ENCODE measurements around the gene PINLYP. TPM values are rescaled to one million over a fixed set of nuclear protein-coding genes. Genes with fewer than 3 reads are reported as not detected.
A peak's percentile ranks its signal among the peaks of the same experiment; 100 is the strongest.

PINLYP gene
- total RNA-seq, 1 donor from 2014 or later: 11.8 TPM

DNA sequence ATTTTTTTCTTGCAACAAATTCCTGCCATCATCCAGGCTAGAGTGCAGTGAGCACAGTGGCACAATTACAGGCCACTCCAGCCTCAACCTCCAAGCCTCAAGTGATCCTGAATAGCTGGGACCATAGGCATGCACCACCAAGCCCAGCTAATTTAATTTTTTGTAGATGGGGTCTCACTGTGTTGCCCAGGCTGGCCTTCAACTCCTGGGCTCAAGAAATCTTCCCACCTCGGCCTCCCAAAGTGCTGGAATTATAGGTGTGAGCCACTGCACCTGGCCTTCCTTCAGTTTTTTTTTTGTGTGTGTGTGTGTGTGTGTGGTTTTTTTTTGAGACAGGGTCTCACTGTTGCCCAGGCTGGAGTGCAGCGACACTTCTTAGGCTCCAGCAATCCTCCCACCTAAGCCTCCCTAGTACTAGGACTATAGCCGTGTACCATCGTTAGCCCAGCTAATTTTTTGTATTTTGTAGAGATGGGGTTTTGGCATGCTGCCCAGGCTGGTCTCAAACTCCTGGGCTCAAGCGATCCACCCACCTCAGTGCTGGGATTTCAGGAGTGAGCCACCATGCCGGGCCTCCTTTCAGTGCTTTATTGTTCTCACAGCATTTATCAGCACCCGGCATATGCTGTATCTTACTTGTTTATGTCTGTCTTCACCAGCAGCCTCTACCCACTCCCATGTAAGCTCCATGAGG lies 30.4 kb downstream of the PINLYP start:
- DNase-seq (ENCODE audit: low spot score): no peak

DNA sequence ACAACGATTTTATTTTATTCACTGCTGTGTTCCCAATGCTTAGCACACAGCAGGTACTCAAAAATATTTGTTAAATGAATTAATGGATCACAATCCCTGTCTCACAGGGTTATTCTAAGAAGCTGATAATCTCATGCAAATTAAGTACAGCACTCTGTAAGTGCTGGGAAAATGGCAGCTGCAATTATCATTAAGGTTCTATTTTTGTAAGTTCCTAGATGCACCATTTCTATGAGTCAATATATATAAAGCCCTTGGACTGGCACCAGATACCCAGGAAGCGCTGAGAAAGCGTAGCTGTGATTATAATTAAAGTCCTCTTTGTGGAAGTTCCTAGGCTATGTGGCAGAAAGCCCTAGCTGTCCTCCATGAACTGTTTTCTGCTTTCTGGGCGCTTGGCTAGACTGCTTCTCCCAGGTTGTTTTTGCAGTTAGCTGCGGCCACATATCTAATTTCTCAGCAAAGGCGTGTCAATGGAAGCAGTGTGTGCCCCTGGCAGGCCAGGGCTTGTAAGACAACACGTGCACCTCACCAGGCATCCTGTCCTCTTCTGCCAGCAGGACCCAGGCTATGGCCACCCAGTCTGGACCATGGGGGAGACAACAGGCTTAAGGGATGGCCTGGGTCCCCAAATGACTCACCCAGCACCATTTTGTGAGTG lies 31.1 kb downstream of the PINLYP start:
- no peak for DNase-seq (ENCODE audit: low spot score)

DNA sequence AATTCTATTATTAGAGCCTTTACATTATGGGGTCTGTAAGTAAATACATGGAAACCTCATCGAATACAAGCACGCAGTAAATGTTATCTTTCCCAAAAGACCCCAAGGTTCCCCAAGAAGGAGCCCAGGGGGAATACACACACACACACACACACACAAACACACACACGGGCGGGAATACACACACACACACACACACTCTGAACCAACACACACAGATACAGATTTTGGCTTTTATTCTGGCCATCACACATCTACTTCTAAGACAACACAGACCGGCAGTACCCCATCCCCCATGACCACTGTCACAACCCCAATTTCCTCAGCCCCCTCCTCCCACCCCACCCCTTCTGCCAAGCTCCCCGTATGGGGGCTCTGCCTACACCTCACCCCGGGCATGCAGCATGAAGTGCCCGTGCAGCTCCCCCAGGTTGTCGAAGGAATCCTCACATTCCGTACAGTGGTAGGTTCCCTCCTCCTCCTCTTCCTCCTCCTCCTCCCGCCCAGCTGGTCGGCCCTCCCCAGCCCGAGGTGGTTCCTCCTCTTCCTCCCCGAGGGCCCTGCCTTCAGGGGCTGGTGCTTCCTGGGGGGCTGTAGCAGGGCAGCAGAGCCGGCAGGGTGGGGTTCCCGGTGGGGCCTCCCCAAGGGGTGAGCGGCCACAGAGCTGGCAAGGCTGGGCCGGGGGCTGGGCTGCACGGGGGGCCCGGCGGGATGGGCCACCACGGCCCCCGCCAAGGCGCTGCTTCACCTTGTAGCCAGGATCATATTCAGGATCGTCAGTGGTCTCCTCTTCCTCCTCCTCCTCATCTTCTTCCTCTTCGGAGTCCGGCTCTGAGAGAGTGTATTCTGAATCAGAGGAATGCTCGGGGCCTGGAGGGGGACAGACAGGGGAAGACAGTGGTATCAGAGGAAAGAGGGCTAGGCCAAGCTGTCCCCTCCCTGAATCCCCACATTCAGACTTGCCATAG lies 31.9 kb downstream of the PINLYP start:
- no peak for DNase-seq (ENCODE audit: low spot score)

DNA sequence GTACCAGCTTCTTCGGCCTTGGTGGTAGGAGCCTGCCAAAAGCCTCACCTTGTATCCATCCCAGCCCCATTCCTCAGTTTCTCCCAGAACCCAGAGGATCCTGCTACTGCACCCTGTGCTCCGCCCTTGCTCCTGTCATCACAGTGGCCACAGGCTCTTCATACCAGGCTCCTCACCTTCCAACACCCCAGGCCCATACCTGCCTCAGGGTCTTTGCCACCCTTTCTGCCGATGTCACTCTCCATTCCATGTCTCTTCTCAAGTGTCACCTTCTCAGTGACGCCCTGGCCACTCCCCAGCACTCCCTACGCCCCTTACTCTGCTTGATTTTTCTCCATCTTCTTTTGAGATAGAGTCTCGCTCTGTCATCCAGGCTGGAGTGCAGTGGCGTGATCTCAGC lies 34.3 kb downstream of the PINLYP start:
- no peak for DNase-seq (ENCODE audit: low spot score)

DNA sequence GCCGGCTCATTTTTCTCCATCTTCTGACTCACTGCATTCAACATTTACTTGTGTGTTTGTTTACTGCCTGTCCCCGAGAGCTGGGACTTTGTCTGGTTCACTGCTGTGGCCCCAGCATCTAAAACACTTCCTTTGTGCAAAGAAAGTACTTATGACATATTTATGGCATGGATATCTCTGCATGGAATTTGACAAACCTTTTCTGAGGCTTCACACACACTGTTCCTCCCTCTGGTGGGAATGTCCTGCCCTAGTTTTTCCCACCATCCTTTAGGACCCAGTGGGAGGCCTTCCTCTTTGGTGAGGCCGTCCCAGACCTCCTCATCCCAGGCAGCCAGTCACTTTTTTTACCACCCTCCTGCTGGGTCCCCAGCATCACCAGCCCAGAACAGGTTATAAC lies 34.9 kb downstream of the PINLYP start:
- no peak for DNase-seq (ENCODE audit: low spot score)

DNA sequence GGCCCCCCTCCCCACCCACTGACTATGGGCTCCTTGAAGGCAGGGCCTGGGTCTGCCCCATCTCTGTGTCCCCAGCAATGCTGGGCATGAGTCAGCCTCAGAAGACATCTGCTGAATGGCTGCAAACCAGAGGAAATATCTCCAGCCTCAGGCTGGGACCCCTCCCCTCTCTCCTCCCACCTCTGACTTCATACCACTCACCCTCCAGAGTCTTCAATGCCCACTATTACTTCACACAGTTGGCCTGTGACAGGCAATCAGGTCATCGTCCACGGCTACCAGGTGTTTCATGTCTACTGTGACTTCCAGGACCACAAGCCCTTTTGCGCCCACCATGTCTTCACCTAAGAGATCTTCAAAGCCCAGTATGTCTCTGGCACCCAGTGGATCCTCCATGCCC lies 36.2 kb downstream of the PINLYP start, which contains the start of gene SRRM5:
TSS of gene SRRM5 (plus strand) at position 301 of the 400 bp plus-strand sequence. CDS start at position 335, 34 bp downstream.
- no peak for DNase-seq (ENCODE audit: low spot score)

DNA sequence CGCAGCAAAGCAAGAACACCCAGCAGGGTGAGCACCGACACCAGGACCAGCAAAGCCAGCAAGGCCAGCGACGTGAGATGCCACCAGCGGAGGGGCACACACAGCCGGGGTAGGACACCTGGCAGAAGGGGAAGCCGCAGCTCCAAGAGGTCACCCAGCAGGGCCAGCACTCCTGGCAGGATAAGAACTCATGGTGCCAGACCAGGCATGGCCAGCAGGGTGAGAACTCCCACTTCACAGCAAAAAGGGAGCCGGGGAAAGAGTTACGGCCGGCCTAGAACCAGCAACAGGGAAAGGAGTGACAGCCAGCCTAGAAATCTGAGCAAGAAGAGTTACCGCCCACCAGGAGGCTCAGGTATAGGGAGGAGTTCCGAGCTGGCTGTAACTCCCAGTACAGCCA lies 36.8 kb downstream of the PINLYP start:
- DNase-seq (ENCODE audit: low spot score): no peak

DNA sequence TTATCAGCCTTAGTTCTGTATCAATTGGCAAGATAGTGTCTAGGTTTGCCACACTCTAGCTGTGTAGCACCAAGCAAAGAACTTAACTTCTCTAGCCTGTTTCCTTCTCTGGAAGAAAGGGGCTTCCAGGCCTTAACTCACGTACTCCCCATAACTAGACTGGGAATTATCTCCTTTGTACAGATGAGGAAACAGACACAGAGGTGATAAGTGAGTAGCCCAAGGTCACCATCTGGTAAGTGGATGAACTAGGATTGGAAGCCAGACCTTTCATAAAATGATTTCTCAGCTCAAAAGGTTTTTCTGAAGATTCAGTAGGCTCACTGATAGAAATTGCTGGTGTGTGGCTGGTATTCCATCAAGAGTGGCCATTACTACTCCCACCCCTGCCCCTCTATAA lies 40.7 kb downstream of the PINLYP start:
- DNase-seq (ENCODE audit: low spot score): no peak

DNA sequence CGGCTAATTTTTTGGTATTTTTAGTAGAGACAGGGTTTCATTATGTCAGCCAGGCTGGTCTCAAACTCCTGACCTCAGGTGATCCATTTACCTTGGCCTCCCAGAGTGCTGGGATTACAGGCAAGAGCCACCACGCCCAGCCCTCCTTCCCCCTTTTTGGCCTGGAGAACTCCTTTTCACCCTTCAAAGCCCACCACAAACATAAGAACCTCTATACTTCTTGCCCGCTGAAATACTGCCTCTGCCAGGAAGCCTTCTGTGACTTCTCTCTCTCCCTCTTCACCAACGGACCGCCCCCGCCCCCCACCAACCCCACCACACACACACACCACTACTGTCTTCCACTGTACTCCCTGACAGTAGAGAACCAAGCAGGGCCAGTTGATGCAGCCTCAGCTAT lies 41.4 kb downstream of the PINLYP start:
- no peak for DNase-seq (ENCODE audit: low spot score)

DNA sequence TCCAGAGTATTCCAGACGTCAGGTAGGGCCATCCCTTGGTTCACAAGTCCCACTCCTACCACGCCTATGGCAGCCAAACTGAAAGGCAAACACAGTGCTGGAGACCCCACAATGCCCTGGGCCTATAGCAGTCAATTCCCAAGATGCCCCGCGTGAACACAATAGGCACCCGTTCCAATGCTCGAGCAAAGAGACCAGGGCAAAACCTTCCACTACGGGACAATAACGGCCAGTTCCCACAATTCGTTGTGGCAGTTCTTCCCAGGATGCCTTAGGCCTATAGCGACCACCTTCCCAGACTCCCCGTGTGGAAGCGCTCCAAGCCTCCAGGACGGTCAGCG lies 43.3 kb downstream of the PINLYP start:
- no peak for DNase-seq (ENCODE audit: low spot score)

DNA sequence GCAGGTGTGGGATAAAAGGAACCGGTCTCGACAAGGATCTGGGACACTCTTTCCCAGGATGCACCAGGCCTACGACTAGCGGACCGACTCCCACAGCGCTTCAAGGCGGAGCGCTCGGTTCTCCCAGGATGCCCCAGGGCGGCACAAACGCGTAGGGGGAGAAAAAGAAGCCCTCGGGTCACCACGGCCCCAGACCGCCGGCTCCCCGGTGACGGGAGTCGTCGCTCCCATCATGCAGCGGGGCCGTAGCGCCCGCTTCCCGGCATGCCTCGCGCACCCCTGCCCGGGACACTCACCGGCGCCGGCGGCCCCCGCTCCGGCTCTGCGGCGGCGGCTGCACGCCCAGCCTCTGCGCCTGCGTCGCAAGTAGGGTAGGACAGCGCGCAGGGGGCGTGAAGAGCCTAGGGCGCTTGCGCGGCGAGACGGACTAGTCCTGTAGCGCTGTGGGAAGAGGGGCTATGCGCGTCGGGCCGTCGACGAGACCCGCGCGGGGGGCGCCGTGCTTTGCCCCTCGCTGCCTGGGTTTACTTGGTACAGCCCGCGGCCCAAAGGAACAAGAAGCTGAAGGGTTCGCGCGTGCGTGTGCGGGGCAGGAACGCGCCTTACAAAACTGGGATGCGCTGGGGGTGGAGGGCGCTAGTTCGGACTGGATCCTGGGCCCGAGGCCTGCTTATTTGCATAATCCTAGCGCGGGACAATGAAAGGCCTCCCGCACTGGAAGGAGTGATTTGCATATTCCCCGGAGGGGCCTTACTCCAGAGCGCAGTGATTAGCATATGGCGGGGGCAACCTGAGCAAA lies 43.9 kb downstream of the PINLYP start, which contains the start of gene ZNF428:
TSS of gene ZNF428 (minus strand) at position 368 of the 799 bp plus-strand sequence. CDS start 5,325 bp downstream, outside the sequence.
- peak; percentile 80 for DNase-seq (ENCODE audit: low spot score)

DNA sequence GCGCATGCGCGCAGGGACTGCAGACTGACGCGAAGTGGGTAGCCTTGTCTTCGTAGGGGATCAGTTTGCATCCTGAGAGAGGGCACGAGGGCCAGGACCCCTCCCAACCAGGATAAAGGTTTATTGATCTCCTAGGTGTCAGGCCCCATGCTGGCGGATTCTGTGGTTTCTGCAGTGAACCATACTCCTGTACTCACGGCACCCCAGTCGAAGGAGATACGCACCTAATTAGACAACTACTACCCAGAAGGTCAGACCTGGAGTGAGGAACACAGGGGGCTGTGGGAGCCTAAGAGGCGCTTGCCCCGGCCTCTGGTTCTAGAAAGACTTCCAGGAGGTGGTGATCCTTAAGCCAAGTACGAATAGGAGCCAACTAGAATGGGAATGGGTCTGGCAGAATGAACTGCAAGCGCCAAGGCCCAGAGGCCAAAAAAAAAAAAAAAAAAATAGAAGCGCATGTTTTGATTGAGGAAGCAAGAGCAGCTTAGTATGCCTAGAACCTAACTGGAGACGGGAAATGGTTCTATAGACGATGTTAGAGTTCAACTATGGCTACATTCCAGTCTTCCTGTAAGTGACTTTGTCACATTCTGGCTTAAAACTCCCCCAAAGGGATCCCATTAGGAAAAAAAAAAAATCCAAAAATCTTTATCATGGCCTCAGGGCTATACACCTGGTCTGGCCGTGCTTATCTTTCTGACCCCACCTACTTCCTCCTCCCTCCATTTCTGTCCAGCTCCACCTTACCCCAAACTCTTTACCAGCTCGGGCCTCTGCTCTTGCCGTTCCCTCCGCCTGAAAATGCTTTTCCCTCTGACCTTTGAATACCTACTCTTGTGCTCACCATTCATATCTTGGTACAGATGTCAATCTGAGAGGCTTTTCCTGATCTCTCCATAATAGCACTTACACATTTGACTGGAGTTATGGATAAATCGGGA lies 44.7 kb downstream of the PINLYP start:
- DNase-seq (ENCODE audit: low spot score): no peak

DNA sequence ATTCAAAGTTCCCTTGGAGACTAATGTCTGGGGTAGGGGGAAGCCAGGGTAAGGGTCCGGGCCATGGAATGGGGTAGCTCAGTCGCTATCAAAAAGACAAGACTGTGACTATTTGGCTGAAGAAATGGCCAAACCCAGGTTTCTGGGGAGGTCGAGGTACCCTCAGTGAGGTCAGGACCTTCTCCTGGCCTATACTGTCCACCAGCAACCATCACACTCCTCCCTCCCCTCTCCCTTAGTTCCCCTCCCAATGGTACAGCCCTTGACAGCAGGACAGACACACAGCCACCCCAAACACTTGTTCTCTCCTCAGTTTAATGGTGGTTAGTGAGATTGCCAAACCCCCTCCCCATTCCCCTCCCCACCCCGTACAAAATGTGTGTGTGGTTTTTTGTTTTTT lies 46.5 kb downstream of the PINLYP start:
- no peak for DNase-seq (ENCODE audit: low spot score)

DNA sequence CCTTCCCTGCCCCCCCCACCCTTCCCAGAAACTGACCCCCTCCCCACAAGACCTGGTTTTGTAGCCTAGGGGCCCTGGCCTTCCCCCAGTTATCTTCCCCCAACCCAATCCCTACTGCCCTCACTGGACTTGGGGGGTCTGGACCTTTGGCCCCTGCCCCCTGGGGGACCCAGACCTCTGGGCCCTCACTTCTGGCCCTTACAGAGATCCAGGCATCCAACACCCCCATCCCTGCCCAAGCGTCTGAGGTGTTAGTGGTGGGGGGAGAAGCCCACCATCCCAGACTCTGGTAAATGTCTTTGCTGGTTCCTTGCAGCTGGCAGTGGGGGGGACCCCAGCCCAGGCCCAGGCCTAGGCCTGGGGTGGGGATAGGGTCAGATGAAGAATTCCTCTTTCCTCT lies 47.4 kb downstream of the PINLYP start:
- DNase-seq (ENCODE audit: low spot score): no peak

DNA sequence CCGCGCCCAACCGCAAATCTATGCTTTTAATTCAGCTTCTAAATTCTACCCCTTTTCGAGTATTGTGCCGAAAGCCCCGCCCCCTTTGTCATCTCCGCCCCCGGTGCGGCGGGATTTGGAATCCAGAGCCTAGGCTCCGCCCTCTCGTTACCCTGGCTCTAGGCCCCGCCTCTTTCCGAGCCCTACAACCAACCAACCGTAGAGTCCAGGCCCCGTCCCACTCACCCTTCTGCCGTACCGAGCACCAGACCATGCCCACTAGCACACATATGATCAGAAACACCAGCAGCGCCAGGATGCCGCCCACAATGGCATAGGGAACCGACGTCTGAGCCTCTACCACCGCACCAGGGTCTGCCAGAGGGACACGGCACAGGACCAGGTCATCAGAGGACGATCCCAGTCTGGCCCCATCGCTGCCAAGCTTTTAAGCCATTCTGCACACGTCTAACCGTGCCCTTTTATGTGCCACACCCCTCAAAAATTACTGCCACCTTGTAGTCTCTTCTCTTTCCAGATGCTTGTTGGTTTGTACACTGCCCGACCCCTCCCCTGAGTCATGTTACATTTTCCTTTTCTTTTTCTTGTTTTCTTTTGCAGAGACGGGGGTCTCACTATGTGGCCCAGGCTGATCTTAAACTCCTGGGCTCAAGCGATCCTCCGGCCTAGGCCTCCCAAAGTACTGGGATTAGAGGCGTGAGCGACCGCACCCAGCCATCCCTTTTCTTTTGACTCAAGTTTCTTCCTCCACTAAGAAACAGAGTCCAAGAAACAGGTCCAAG lies 48.5 kb downstream of the PINLYP start:
- no peak for DNase-seq (ENCODE audit: low spot score)

DNA sequence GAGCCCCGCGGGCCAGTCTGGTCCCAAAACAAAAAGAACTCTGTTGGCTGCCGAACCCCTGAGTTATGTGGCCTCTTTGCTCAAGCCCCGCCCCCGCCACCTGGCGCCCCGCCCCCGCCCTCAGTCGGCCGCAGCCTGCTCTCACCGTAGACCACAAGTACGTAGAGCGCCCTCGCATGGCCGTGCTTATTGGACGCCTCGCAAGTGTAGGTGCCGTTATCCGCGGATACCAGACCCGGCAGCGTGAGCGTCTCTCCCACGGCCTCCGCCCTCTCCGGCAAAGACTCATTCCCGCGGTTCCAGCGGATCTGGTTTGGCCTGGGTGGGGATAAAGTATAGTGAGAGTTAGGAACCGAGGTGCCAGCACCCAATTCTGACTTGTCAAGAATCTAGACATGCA lies 49.3 kb downstream of the PINLYP start:
- no peak for DNase-seq (ENCODE audit: low spot score)

DNA sequence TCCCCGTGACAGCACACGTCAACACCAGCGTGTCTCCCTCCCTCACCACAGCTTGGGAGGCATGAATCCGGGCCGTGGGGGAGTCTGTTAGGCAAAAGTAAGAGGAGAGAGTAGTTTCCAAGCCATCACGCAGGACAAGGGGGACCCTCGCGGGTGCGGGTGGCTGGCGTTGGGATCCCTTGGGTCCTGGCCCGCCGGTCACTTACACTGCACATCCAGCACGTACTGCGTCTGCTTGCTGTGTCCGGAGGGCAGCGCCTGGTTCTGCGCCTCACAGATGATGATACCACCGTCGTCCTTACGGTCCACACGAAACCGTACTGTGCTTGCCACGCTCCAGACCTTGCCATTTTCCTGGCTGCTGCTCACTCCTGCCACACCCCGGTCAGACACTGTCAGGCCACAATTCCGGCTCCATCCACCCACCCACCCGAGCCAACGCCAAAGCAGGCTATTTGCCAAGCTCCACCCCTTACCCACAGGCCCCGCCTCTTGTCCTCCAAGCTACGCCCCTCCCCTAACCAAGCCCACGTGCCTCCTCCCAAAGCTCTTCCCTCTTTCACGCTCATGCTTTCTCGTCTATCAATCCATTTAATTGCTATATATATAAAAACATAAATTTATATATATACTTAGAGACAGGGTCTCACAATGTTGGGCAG lies 50.4 kb downstream of the PINLYP start:
- DNase-seq (ENCODE audit: low spot score): no peak

DNA sequence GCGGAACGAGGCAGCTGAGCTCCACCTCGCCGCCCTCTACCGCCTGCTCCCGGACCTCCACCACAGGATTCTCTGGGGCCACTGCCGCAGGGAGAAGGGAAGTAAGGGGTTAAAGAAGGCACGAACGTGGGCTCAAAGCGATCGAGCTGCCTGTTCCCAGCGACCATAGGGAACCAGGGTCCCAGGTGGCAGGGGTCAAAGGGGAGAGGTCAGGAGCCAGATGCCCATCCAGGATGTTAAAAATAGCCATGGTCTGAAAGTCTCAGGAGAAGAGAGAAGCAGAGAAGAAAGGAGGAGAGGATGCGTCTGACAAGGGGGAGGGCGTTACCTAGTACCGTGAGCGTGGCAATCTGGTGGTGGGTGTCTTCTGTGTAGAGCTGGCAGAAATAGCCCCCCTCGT lies 51.2 kb downstream of the PINLYP start:
- no peak for DNase-seq (ENCODE audit: low spot score)
